IMR-90 (cell line): ENCODE results near the gene TDRD7. TPM values are rescaled to one million over a fixed set of nuclear protein-coding genes. Genes with fewer than 3 reads are reported as not detected.

Experiments used
- ATAC-seq: fragments of 200-7000 bp; cut with Tn5 transposase; 2 replicates; pipeline ENCODE4 v1.9.1; 2020; ENCODE audit warnings: low read depth, mild to moderate bottlenecking, moderate library complexity
- BruUV-seq: library from RNA; stranded (reverse); fragments of 400-500 nt; replicated peaks from 2 replicates; lab custom pipeline; 2021; lab: Mats Ljungman, UMichigan
- CTCF ChIA-PET: fragments of 300-600 bp; formaldehyde crosslinking; extraction: SDS; loops from one replicate; lab custom pipeline; 2021; ENCODE audit warnings: antibody characterized with exemption; lab: Yijun Ruan, JAX
- POLR2A ChIA-PET: fragments of 300-600 bp; sonication (Branson Sonifier 250); formaldehyde crosslinking; loops from one replicate; lab custom pipeline; 2022; ENCODE audit warnings: antibody characterized with exemption; ENCODE audit not compliant: unreplicated experiment; lab: Charles Lee
- DNase-seq: peaks from one replicate; pipeline ENCODE4 v3.0.0; 2013
- H2AFZ ChIP-seq: replicated peaks from 2 replicates; pipeline ENCODE3; 2013; ENCODE audit warnings: low read length, mild to moderate bottlenecking; ENCODE audit not compliant: poor library complexity
- H2AK5ac ChIP-seq: 2 replicates; pipeline ENCODE4 v1.6.1; 2013; ENCODE audit warnings: low read depth, low read length, inconsistent platforms
- H2AK9ac ChIP-seq: replicated peaks from 2 replicates; pipeline ENCODE3; 2013; ENCODE audit warnings: mild to moderate bottlenecking, low read depth, low read length, moderate library complexity; ENCODE audit not compliant: poor library complexity
- H2BK120ac ChIP-seq: 2 replicates; pipeline ENCODE4 v1.6.1; 2013; ENCODE audit warnings: low read depth, low read length, inconsistent platforms
- H2BK15ac ChIP-seq: 3 replicates; pipeline ENCODE4 v1.6.1; 2013; ENCODE audit warnings: low read depth, low read length, inconsistent platforms
- H2BK20ac ChIP-seq: 2 replicates; pipeline ENCODE4 v1.6.1; 2013; ENCODE audit warnings: low read depth, mild to moderate bottlenecking, inconsistent platforms, low read length, moderate library complexity
- H2BK5ac ChIP-seq: 2 replicates; pipeline ENCODE4 v1.6.1; 2013; ENCODE audit warnings: mild to moderate bottlenecking, low read depth, low read length, inconsistent platforms; ENCODE audit not compliant: poor library complexity, severe bottlenecking
- H3K14ac ChIP-seq: replicated peaks from 2 replicates; pipeline ENCODE4 v1.6.1; 2013; ENCODE audit warnings: low read depth, low read length, inconsistent platforms
- H3K18ac ChIP-seq: 2 replicates; pipeline ENCODE4 v1.6.1; 2013; ENCODE audit warnings: low read depth, low read length, control low read depth
- H3K23ac ChIP-seq: 2 replicates; pipeline ENCODE4 v1.6.1; 2013; ENCODE audit warnings: low read depth, low read length, inconsistent platforms
- H3K27ac ChIP-seq: 2 replicates; pipeline ENCODE4 v1.5.1; 2013; ENCODE audit warnings: mild to moderate bottlenecking, control low read depth, low read length; ENCODE audit not compliant: insufficient read depth
- H3K27me3 ChIP-seq: 2 replicates; pipeline ENCODE4 v1.6.1; 2013; ENCODE audit warnings: low read length; ENCODE audit not compliant: control insufficient read depth, insufficient read depth
- H3K36me3 ChIP-seq: 2 replicates; pipeline ENCODE4 v1.6.1; 2013; ENCODE audit warnings: low read length, mixed read lengths; ENCODE audit not compliant: control insufficient read depth, insufficient read depth
- H3K4ac ChIP-seq: 2 replicates; pipeline ENCODE4 v1.6.1; 2013; ENCODE audit warnings: low read depth, low read length, inconsistent platforms
- H3K4me1 ChIP-seq: 2 replicates; pipeline ENCODE4 v1.6.1; 2013; ENCODE audit warnings: low read length, mixed read lengths; ENCODE audit not compliant: control insufficient read depth, insufficient read depth
- H3K4me2 ChIP-seq: 2 replicates; pipeline ENCODE4 v1.6.1; 2013; ENCODE audit warnings: low read depth, mild to moderate bottlenecking, control low read depth, low read length, moderate library complexity
- H3K4me3 ChIP-seq: 2 replicates; pipeline ENCODE4 v1.5.1; 2013; ENCODE audit warnings: low read depth, mild to moderate bottlenecking, control low read depth, low read length, moderate library complexity; ENCODE audit not compliant: insufficient read depth
- H3K56ac ChIP-seq: 2 replicates; pipeline ENCODE4 v1.6.1; 2013; ENCODE audit warnings: low read length, inconsistent platforms; ENCODE audit not compliant: insufficient read depth; ENCODE audit errors: extremely low read depth
- H3K79me1 ChIP-seq, 2 experiments: 2 replicates each; pipeline ENCODE4 v1.6.1; 2013; ENCODE audit warnings: low read length in 2 of 2, inconsistent platforms in 1 of 2, low read depth in 1 of 2
- H3K9ac ChIP-seq: 2 replicates; pipeline ENCODE4 v1.6.1; 2013; ENCODE audit warnings: low read depth, low read length, control low read depth
- H3K9me1 ChIP-seq: 2 replicates; pipeline ENCODE4 v1.6.1; 2013; ENCODE audit warnings: low read length, inconsistent platforms; ENCODE audit not compliant: insufficient read depth
- H3K9me3 ChIP-seq: 2 replicates; pipeline ENCODE4 v1.6.1; 2013; ENCODE audit warnings: low read length; ENCODE audit not compliant: control insufficient read depth, insufficient read depth
- H4K20me1 ChIP-seq: 2 replicates; pipeline ENCODE4 v1.6.1; 2013; ENCODE audit warnings: low read length, inconsistent platforms; ENCODE audit not compliant: insufficient read depth
- H4K5ac ChIP-seq: 2 replicates; pipeline ENCODE4 v1.6.1; 2013; ENCODE audit warnings: mild to moderate bottlenecking, low read depth, low read length, control low read depth
- H4K8ac ChIP-seq, 2 experiments: 2 replicates each; pipeline ENCODE4 v1.6.1; 2013; ENCODE audit warnings: low read depth in 2 of 2, low read length in 2 of 2, control low read depth in 1 of 2, inconsistent platforms in 1 of 2
- H4K91ac ChIP-seq: 2 replicates; pipeline ENCODE4 v1.6.1; 2013; ENCODE audit warnings: low read depth, low read length, inconsistent platforms; ENCODE audit not compliant: insufficient read depth
- BHLHE40 ChIP-seq: fragments of 150-350 bp; IDR thresholded peaks from 2 replicates; pipeline ENCODE4 v1.6.1; 2016; ENCODE audit warnings: mild to moderate bottlenecking, low read depth, low read length
- CHD1 ChIP-seq: IDR thresholded peaks from 2 replicates; pipeline ENCODE4 v1.6.1; 2012; ENCODE audit warnings: low read depth, low read length, improper control_type of control experiment
- FOS ChIP-seq: fragments of 150-350 bp; IDR thresholded peaks from 2 replicates; pipeline ENCODE4 v1.6.1; 2016; ENCODE audit warnings: low read depth, low read length
- MAZ ChIP-seq: IDR thresholded peaks from 2 replicates; pipeline ENCODE4 v1.6.1; 2012; ENCODE audit warnings: low read depth, mild to moderate bottlenecking, low read length, improper control_type of control experiment, moderate library complexity, borderline replicate concordance
- MXI1 ChIP-seq: IDR thresholded peaks from 2 replicates; pipeline ENCODE4 v1.6.1; 2012; ENCODE audit warnings: low read depth, mild to moderate bottlenecking, low read length, moderate library complexity, borderline replicate concordance
- RAD21 ChIP-seq: IDR thresholded peaks from 2 replicates; pipeline ENCODE4 v1.6.1; 2012; ENCODE audit warnings: low read length, improper control_type of control experiment
- RCOR1 ChIP-seq: IDR thresholded peaks from 2 replicates; pipeline ENCODE4 v1.6.1; 2012; ENCODE audit warnings: mild to moderate bottlenecking, low read length, improper control_type of control experiment; ENCODE audit not compliant: insufficient replicate concordance
- SMC3 ChIP-seq: fragments of 150-350 bp; IDR thresholded peaks from 2 replicates; pipeline ENCODE4 v1.6.1; 2016; ENCODE audit warnings: low read depth, mild to moderate bottlenecking, antibody characterized with exemption, low read length, moderate library complexity
- USF2 ChIP-seq: fragments of 150-350 bp; IDR thresholded peaks from 2 replicates; pipeline ENCODE4 v1.6.1; 2017; ENCODE audit warnings: mild to moderate bottlenecking, antibody characterized with exemption, low read length, low read depth
- WGBS, 2 experiments: methylation state at CpG; one replicate each; pipeline versions ENCODE4 v1.1.5 to v1.1.7; 2013; ENCODE audit warnings: missing lambda C conversion rate in 2 of 2; ENCODE audit not compliant: insufficient read length in 1 of 2; ENCODE audit errors: extremely low coverage in 2 of 2; 5-methylcytosine and 5-hydroxymethylcytosine counted together
- dilution Hi-C: fragments of 300-500 bp; cut with HindIII; formaldehyde crosslinking; loops from one replicate; pipeline ENCODE4 v1.14.3; 2018; ENCODE audit warnings: low sequenced_read_pairs; ENCODE audit not compliant: unreplicated experiment
- in situ Hi-C: fragments of 300-500 bp; cut with MboI; formaldehyde crosslinking; loops from 3 replicates; pipeline ENCODE4 v1.14.3; 2019; ENCODE audit warnings: low sequenced_read_pairs, inconsistent platforms, mixed read lengths
- intact Hi-C: fragments of 100-400 bp; cut with micrococcal nuclease; formaldehyde crosslinking; loops from 2 replicates; pipeline ENCODE4 v1.10.0; 2022
- microRNA-seq, 2 experiments: library from miRNA; stranded (forward) in 1 of 2; unstranded in 1 of 2; fragments of 10-50 nt in 1 of 2; fragments of <30 nt in 1 of 2; gene quantifications in 1 of 2; microRNA quantifications in 1 of 2; one replicate each; pipeline versions ENCODE3 to v1.1.0; 2013 to 2020; ENCODE audit not compliant: insufficient read depth in 1 of 2, insufficient read length in 1 of 2, unreplicated experiment in 1 of 2
- polyA plus RNA-seq, 3 experiments: library from polyadenylated mRNA; depleted of rRNA; stranded (reverse); fragments of >200 nt; gene quantifications; 2 replicates each; pipeline ENCODE4 v1.2.3, GENCODE V29; 2012; ENCODE audit warnings: low replicate concordance in 1 of 3
- small RNA-seq, 5 experiments: library from RNA; depleted of rRNA; stranded (forward); fragments of <200 nt; gene quantifications; one replicate each; pipeline ENCODE3, GENCODE V24; 2012
- total RNA-seq: library from RNA; depleted of rRNA; stranded (reverse); fragments of >200 nt; gene quantifications from 2 replicates; pipeline ENCODE4 v1.2.3, GENCODE V29; 2012; rRNA removed

Gene TDRD7
- total and polyA plus RNA-seq, 2 of the 4 experiments (the other 2 are of a cell fraction) = 4.4 to 9.7 TPM

GRCh38 chr9:97545486-97545885 lies 133.6 kb downstream of the TDRD7 start:
- no peak overlapping the region for H3K4me3 ChIP-seq
- H3K4ac ChIP-seq = no peak overlapping the region
- H3K36me3 ChIP-seq = peaks cover 4% of the 10 kb centered on the region
- H3K14ac ChIP-seq = no peak overlapping the region
- no peak overlapping the region for H4K5ac ChIP-seq
- dilution Hi-C loops (no loop called here), in situ Hi-C loops (no loop called here), intact Hi-C loops (no loop called here)
- H3K27ac ChIP-seq = no peak overlapping the region
- no peaks in the 10 kb centered on the region for H3K9me1 ChIP-seq
- no peak overlapping the region for H3K4me2 ChIP-seq
- 73% methylated on average over 5 of the region's 8 CpGs; no CpG with 5 or more reads in 1 of the 2 experiments for WGBS, 2 experiments
- ATAC-seq = no peak
- no peak overlapping the region for H4K91ac ChIP-seq
- no peak overlapping the region for H2BK120ac ChIP-seq
- no peak overlapping the region for H2AK5ac ChIP-seq
- DNase-seq = no peak
- H3K9me3 ChIP-seq = no peaks in the 10 kb centered on the region
- no peak overlapping the region for H3K9ac ChIP-seq
- no peak overlapping the region for H4K8ac ChIP-seq
- CTCF ChIA-PET = no interaction called here
- 0 out of 2 replicates have a peak, but pooled peaks cover 4% of the 10 kb centered on the region for H4K20me1 ChIP-seq
- no peaks in the 10 kb centered on the region for H3K79me1 ChIP-seq
- no peak overlapping the region for H2BK5ac ChIP-seq
- no peak overlapping the region for H3K56ac ChIP-seq
- no peak overlapping the region for H3K23ac ChIP-seq
- POLR2A ChIA-PET = no interaction called here
- no peak overlapping the region for H2BK20ac ChIP-seq
- H3K4me1 ChIP-seq = no peaks in the 10 kb centered on the region
- no peak for TF ChIP-seq MXI1
- no peak for TF ChIP-seq MAZ
- no peak for TF ChIP-seq FOS
- no peak for TF ChIP-seq SMC3
- no peak for TF ChIP-seq RAD21
- no peak for TF ChIP-seq CHD1
- TF ChIP-seq RCOR1 = no peak
- no peak for TF ChIP-seq BHLHE40
- no peak for TF ChIP-seq USF2
- peaks cover 2% of the 10 kb centered on the region; the same call in 1 of the 2 replicates for H3K27me3 ChIP-seq
- H2AFZ ChIP-seq = no peak overlapping the region
- H3K18ac ChIP-seq = no peak overlapping the region
- no peak overlapping the region for H2AK9ac ChIP-seq
- BruUV-seq = no TSS peak
- no peak overlapping the region for H2BK15ac ChIP-seq

Small RNA genes within 50 kb of the gene (microRNA-seq; reads per million reads assigned to microRNA genes)
- 0 reads per million in 2 experiments for gene MIR1302-8

Small RNA genes within 50 kb of the gene (small RNA-seq; reads per million reads assigned to genes)
- gene MIR1302-8 = 0 reads per million in 5 experiments

Other genes starting within 250 kb of the TDRD7 start
- gene CCDC180, start 104.4 kb upstream of the TDRD7 start, total RNA-seq = 0.56 and 0.90 TPM in 2 replicates
- gene CCDC180, start 104.4 kb upstream of the TDRD7 start, polyA plus RNA-seq (2012; rRNA removed) = 0.24 and 0.59 TPM in 2 replicates
- gene TMOD1, start 89.6 kb downstream of the TDRD7 start, total RNA-seq = 0.18 and 0.28 TPM in 2 replicates
- gene TMOD1, start 89.6 kb downstream of the TDRD7 start, polyA plus RNA-seq (2012; rRNA removed) = 0.19 and 0.38 TPM in 2 replicates
- gene TSTD2, start 221.3 kb downstream of the TDRD7 start, total RNA-seq = 16.3 and 18.3 TPM in 2 replicates
- gene TSTD2, start 221.3 kb downstream of the TDRD7 start, polyA plus RNA-seq (2012; rRNA removed) = 9.0 and 11.2 TPM in 2 replicates
- 46.4 and 58.3 TPM in 2 replicates for gene NCBP1, start 221.7 kb downstream of the TDRD7 start, total RNA-seq
- gene NCBP1, start 221.7 kb downstream of the TDRD7 start, polyA plus RNA-seq (2012; rRNA removed) = 14.3 and 17.8 TPM in 2 replicates